HepG2 (cell line): ENCODE results near the gene PHTF1. TPM values are rescaled to one million over a fixed set of nuclear protein-coding genes. Genes with fewer than 3 reads are reported as not detected.

Experiments
- ATAC-seq: fragments of 200-7000 bp; cut with Tn5 transposase; 3 replicates; pipeline ENCODE4 v1.9.1; 2020; ENCODE audit warnings: mild to moderate bottlenecking, moderate library complexity
- BruUV-seq: library from RNA; stranded (reverse); fragments of 400-500 nt; replicated peaks from 2 replicates; lab custom pipeline; 2021; lab: Mats Ljungman, UMichigan
- CTCF ChIA-PET: fragments of 300-600 bp; formaldehyde crosslinking; extraction: SDS; loops from one replicate; lab custom pipeline; 2021; ENCODE audit warnings: low total read pairs, inconsistent platforms, low intra/inter-chr PET ratio; lab: Yijun Ruan, JAX
- POLR2A ChIA-PET: fragments of 350-600 bp; sonication (Branson Sonifier 250); formaldehyde crosslinking; loops from one replicate; lab custom pipeline; 2020; ENCODE audit warnings: antibody characterized with exemption, inconsistent platforms; lab: Yijun Ruan, JAX
- DNase-seq: peaks from one replicate; pipeline ENCODE4 v3.0.0-alpha.2; 2015; ENCODE audit warnings: low spot score
- FAIRE-seq: peaks from 3 replicates; lab custom pipeline; 2011; peaks lifted over from hg19 to GRCh38; lab: Jason Lieb, UNC
- H2AFZ ChIP-seq: one replicate; pipeline ENCODE4 v1.6.1; 2011; ENCODE audit warnings: low read length, inconsistent platforms
- H3K27ac ChIP-seq: fragments of 300-600 bp; 3 replicates; pipeline ENCODE4 v1.8.0; 2011; ENCODE audit warnings: mixed run types, mild to moderate bottlenecking, mixed read lengths, low read length, inconsistent platforms; ENCODE audit not compliant: insufficient read depth; ENCODE audit errors: extremely low read length
- H3K27me3 ChIP-seq, 2 experiments: fragments of 200-600 bp in 1 of 2; 2 replicates in 1 of 2; 3 replicates in 1 of 2; pipeline versions ENCODE4 v1.6.0 to v1.8.0; 2011; ENCODE audit warnings: low read length in 2 of 2, mild to moderate bottlenecking in 2 of 2, moderate library complexity in 2 of 2, inconsistent platforms in 1 of 2; ENCODE audit not compliant: insufficient read depth in 2 of 2, control insufficient read depth in 1 of 2
- H3K36me3 ChIP-seq, 2 experiments: fragments of 200-600 bp in 1 of 2; replicated peaks in 1 of 2; 2 replicates in 1 of 2; 3 replicates in 1 of 2; pipeline versions ENCODE4 v1.5.1 to v1.8.0; 2011; ENCODE audit warnings: low read length in 2 of 2, inconsistent platforms in 1 of 2; ENCODE audit not compliant: insufficient read depth in 2 of 2, control insufficient read depth in 1 of 2
- H3K4me1 ChIP-seq: 2 replicates; pipeline ENCODE4 v1.5.1; 2012; ENCODE audit warnings: low read length, inconsistent platforms; ENCODE audit not compliant: insufficient read depth
- H3K4me2 ChIP-seq: 2 replicates; pipeline ENCODE4 v1.6.0; 2011; ENCODE audit warnings: low read depth, low read length, inconsistent platforms
- H3K4me3 ChIP-seq, 3 experiments: fragments of 200-600 bp in 1 of 3; sonication (generic), shearing (Covaris generic) in 1 of 3; replicated peaks in 1 of 3; 2 replicates each; pipeline ENCODE4 v1.5.1; 2011 to 2016; ENCODE audit warnings: low read length in 3 of 3, inconsistent platforms in 2 of 3, low read depth in 2 of 3, mild to moderate bottlenecking in 2 of 3, control low read depth in 1 of 3, mixed read lengths in 1 of 3; ENCODE audit not compliant: insufficient read depth in 1 of 3
- H3K79me2 ChIP-seq: one replicate; pipeline ENCODE4 v1.6.1; 2011; ENCODE audit warnings: low read length, inconsistent platforms; ENCODE audit not compliant: insufficient read depth
- H3K9ac ChIP-seq: 2 replicates; pipeline ENCODE4 v1.6.0; 2011; ENCODE audit warnings: mild to moderate bottlenecking, low read depth, low read length, inconsistent platforms; ENCODE audit not compliant: insufficient read depth
- H3K9me3 ChIP-seq: 2 replicates; pipeline ENCODE4 v1.5.1; 2012; ENCODE audit warnings: mild to moderate bottlenecking, low read length
- H4K20me1 ChIP-seq: 2 replicates; pipeline ENCODE4 v1.6.0; 2011; ENCODE audit warnings: inconsistent platforms, mild to moderate bottlenecking, low read length, moderate library complexity; ENCODE audit not compliant: insufficient read depth
- BATF2 ChIP-seq: sonication (generic); formaldehyde crosslinking; IDR thresholded peaks from 2 replicates; pipeline ENCODE4 v1.8.0; 2022; ENCODE audit warnings: mild to moderate bottlenecking, missing genetic modification reagents, moderate library complexity
- BHLHE40 ChIP-seq: IDR thresholded peaks from 2 replicates; pipeline ENCODE4 v1.6.1; 2011; ENCODE audit warnings: low read length, improper control_type of control experiment
- CBX5 ChIP-seq: sonication (generic); formaldehyde crosslinking; IDR thresholded peaks from 2 replicates; pipeline ENCODE4 v1.4.0; 2020; ENCODE audit warnings: missing genetic modification reagents, borderline replicate concordance
- CREB3 ChIP-seq: sonication (generic); formaldehyde crosslinking; IDR thresholded peaks from 2 replicates; pipeline ENCODE4 v1.5.0; 2020; ENCODE audit warnings: missing genetic modification reagents
- CSRNP1 ChIP-seq: sonication (generic); formaldehyde crosslinking; IDR thresholded peaks from 2 replicates; pipeline ENCODE4 v1.8.1; 2023; ENCODE audit warnings: mild to moderate bottlenecking, missing genetic modification reagents
- DBP ChIP-seq: sonication (generic); formaldehyde crosslinking; IDR thresholded peaks from 2 replicates; pipeline ENCODE4 v1.4.0; 2020; ENCODE audit warnings: missing genetic modification reagents; ENCODE audit errors: not compliant biosample characterization
- IKZF5 ChIP-seq: IDR thresholded peaks from 2 replicates; pipeline ENCODE4 v1.6.1; 2018; ENCODE audit warnings: missing genetic modification reagents, mild to moderate bottlenecking, missing compliant biosample characterization
- MBD4 ChIP-seq: IDR thresholded peaks from 2 replicates; pipeline ENCODE4 v1.6.1; 2012; ENCODE audit warnings: low read length, inconsistent platforms, borderline replicate concordance
- SNAPC2 ChIP-seq: sonication (generic); formaldehyde crosslinking; IDR thresholded peaks from 2 replicates; pipeline ENCODE4 v1.8.1; 2022; ENCODE audit warnings: mild to moderate bottlenecking, missing genetic modification reagents
- TOPORS ChIP-seq: sonication (generic); formaldehyde crosslinking; IDR thresholded peaks from 2 replicates; pipeline ENCODE4 v1.8.0; 2023; ENCODE audit warnings: mild to moderate bottlenecking, missing genetic modification reagents
- U2AF1 ChIP-seq: fragments of 200-400 bp; formaldehyde crosslinking; optimal IDR thresholded peaks from 2 replicates; pipeline ENCODE3; 2017; ENCODE audit warnings: mild to moderate bottlenecking, low read depth, low read length
- UBTF ChIP-seq: sonication (generic); formaldehyde crosslinking; IDR thresholded peaks from 2 replicates; pipeline ENCODE4 v1.4.0; 2020; ENCODE audit warnings: mild to moderate bottlenecking, missing genetic modification reagents
- ZBTB1 ChIP-seq: sonication (generic); formaldehyde crosslinking; IDR thresholded peaks from 2 replicates; pipeline ENCODE4 v1.4.0; 2020; ENCODE audit warnings: missing genetic modification reagents, borderline replicate concordance
- ZMYM4 ChIP-seq: sonication (generic); formaldehyde crosslinking; IDR thresholded peaks from 2 replicates; pipeline ENCODE4 v1.8.1; 2023; ENCODE audit warnings: mild to moderate bottlenecking, missing genetic modification reagents
- ZNF326 ChIP-seq: sonication (generic); formaldehyde crosslinking; IDR thresholded peaks from 2 replicates; pipeline ENCODE4 v1.4.0; 2020; ENCODE audit warnings: missing genetic modification reagents, borderline replicate concordance
- ZNF720 ChIP-seq: sonication (generic); formaldehyde crosslinking; IDR thresholded peaks from 2 replicates; pipeline ENCODE4 v1.4.0; 2020; ENCODE audit warnings: missing genetic modification reagents
- ZNF788 ChIP-seq: sonication (generic); formaldehyde crosslinking; IDR thresholded peaks from 2 replicates; pipeline ENCODE4 v1.5.0; 2020; ENCODE audit warnings: mild to moderate bottlenecking, missing genetic modification reagents, borderline replicate concordance
- WGBS: methylation state at CpG from one replicate; pipeline ENCODE4 v1.1.6; 2017; ENCODE audit warnings: low lambda C conversion rate; 5-methylcytosine and 5-hydroxymethylcytosine counted together
- in situ Hi-C: cut with HindIII; loops from 2 replicates; pipeline ENCODE4 v1.10.0; 2017; ENCODE audit warnings: low pct_unique_long_range_greater_than_20kb; ENCODE audit not compliant: extremely low pct_ligation_motif_present
- intact Hi-C: fragments of 100-400 bp; cut with micrococcal nuclease; formaldehyde crosslinking; loops from one replicate; pipeline ENCODE4 v1.10.0; 2022; ENCODE audit not compliant: unreplicated experiment
- polyA plus RNA-seq, 8 experiments: library from polyadenylated mRNA; depleted of rRNA in 3 of 8; stranded (reverse) in 7 of 8; unstranded in 1 of 8; fragments of >200 nt; fragmentation: Illumina TruSeq in 4 of 8; extraction: Trizol in 4 of 8; gene quantifications; 2 replicates each; pipeline versions ENCODE4 v1.2.1 to v1.2.3, GENCODE V29; 2011 to 2016; ENCODE audit warnings: low read depth in 4 of 8, missing spikeins in 1 of 8, mixed read lengths in 1 of 8; ENCODE audit not compliant: insufficient read depth in 1 of 8
- total RNA-seq, 5 experiments: library from RNA; depleted of rRNA; stranded (reverse); fragments of >200 nt; fragmentation: Illumina TruSeq; extraction: Trizol; gene quantifications; 2 replicates each; pipeline ENCODE4 v1.2.3, GENCODE V29; 2016; ENCODE audit warnings: low read depth in 1 of 5

The PHTF1 gene
- total and polyA plus RNA-seq, 2 of the 13 experiments (the other 11 are each of a cell fraction or from before 2014, with no cell fraction given) = 5.0 to 19.7 TPM

- Histone ChIP-seq H3K9me3 (no peaks in the 10 kb centered on the region), H4K20me1 (peaks cover 21% of the 10 kb centered on the region), H3K4me1 (peaks cover 47% of the 10 kb centered on the region), H3K27me3 (no peaks in the 10 kb centered on the region), H3K27ac (no peak overlapping the region), H3K36me3 (peaks cover 0 to 5% of the 10 kb centered on the region in 2 experiments; a peak in 3 of 5 replicates), H3K79me2 (peaks cover 90% of the 10 kb centered on the region), H3K4me3 (no peak overlapping the region), H3K4me2 (no peak overlapping the region), H2AFZ (no peak overlapping the region), H3K9ac (no peak overlapping the region)
- DNase-seq (no peak), FAIRE-seq (no peak), ATAC-seq (no peak)
- ChIA-PET POLR2A (no interaction called here), CTCF (no interaction called here)
- WGBS = 97% methylated on average over 3 of the region's 3 CpGs
- in situ Hi-C loops (no loop called here), intact Hi-C loops (no loop called here)
- BruUV-seq = no TSS peak
- TF ChIP-seq CSRNP1 (CRISPR knock-in tag) = no peak
- TF ChIP-seq DBP = no peak
- no peak for TF ChIP-seq ZNF720 (CRISPR knock-in tag)
- no peak for TF ChIP-seq ZNF788 (CRISPR knock-in tag)
- TF ChIP-seq ZBTB1 (CRISPR knock-in tag) = no peak
- TF ChIP-seq CBX5 = no peak
- TF ChIP-seq ZNF326 (CRISPR knock-in tag) = no peak
- TF ChIP-seq BATF2 (CRISPR knock-in tag) = no peak
- TF ChIP-seq BHLHE40 = no peak
- no peak for TF ChIP-seq MBD4
- no peak for TF ChIP-seq ZMYM4 (CRISPR knock-in tag)
- no peak for TF ChIP-seq U2AF1
- no peak for TF ChIP-seq UBTF (CRISPR knock-in tag)
- no peak for TF ChIP-seq CREB3 (CRISPR knock-in tag)
- TF ChIP-seq TOPORS = no peak
- TF ChIP-seq SNAPC2 = no peak
- TF ChIP-seq IKZF5 = no peak
Observed at GRCh38 chr1:113802367-113803007, 43.2 kb upstream of the PHTF1 start.
